ENCODE measurements around the gene C1orf94.

- TF ChIP-seq, protein P1, sequence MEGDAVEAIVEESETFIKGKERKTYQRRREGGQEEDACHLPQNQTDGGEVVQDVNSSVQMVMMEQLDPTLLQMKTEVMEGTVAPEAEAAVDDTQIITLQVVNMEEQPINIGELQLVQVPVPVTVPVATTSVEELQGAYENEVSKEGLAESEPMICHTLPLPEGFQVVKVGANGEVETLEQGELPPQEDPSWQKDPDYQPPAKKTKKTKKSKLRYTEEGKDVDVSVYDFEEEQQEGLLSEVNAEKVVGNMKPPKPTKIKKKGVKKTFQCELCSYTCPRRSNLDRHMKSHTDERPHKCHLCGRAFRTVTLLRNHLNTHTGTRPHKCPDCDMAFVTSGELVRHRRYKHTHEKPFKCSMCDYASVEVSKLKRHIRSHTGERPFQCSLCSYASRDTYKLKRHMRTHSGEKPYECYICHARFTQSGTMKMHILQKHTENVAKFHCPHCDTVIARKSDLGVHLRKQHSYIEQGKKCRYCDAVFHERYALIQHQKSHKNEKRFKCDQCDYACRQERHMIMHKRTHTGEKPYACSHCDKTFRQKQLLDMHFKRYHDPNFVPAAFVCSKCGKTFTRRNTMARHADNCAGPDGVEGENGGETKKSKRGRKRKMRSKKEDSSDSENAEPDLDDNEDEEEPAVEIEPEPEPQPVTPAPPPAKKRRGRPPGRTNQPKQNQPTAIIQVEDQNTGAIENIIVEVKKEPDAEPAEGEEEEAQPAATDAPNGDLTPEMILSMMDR (optimal IDR thresholded peaks at IDR 0.05 in 1 of 3, IDR thresholded peaks at IDR 0.05 in 1 of 3, conservative IDR thresholded peaks at IDR 0.05 in 1 of 3; ENCODE audit: extremely low read depth in 1 of 3, insufficient read depth in 2 of 3, low read length in 3 of 3), result no peak
- no peak for TF ChIP-seq EZH2 (IDR thresholded peaks at IDR 0.05; ENCODE audit: low read length)
These were observed 9.3 kb upstream of the C1orf94 start for GRCh38 chr1:34167389-34167788.

Measured in keratinocyte (primary cell).